Stimulated activated CD8-positive, alpha-beta memory T cell treated with anti-CD3 and anti-CD28 coated beads, Interleukin-4, amount 100 ng/mL, for 48 hours (primary cell): ENCODE results near the gene STMN1.

Experiments used
- DNase-seq: peaks from one replicate; pipeline ENCODE4 v3.0.0-alpha.2; 2020

STMN1 gene

DNA sequence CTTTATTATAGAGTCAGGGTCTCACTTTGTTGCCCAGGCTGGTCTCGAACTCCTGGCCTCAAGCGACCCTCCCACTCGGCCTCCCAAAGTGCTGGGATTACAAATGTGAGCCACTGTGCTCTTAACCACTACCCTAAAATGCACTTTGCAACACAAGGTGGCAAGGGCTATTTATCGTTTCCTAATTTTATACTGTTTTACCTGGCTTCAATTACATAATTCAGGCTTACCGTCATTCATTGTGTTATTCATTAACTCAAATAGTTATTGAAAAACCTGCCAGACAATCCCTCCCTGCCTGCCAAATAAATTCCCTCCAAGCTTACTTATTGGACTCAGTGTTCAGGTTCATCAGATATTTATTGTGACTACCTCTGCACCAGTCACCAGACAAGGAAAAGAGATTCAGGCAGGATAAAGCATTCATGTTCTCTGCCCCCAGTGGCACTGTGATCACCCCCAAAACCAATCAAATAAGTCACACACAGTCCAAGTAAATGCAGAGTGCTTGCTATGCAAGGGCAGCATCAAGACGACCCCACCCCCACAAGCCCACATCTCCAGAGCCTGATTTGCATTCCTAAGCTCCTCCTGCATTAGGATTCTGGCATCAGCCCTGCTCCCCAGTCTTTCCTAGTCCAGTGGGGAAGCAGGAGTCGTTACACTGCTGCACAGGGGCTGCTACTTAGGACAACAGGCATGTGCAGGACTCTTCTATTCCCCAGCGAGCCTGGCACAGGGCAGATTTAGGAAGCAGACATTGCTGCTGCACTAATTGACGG, 38.8 kb downstream of the STMN1 start:
- DNase-seq: no peak

DNA sequence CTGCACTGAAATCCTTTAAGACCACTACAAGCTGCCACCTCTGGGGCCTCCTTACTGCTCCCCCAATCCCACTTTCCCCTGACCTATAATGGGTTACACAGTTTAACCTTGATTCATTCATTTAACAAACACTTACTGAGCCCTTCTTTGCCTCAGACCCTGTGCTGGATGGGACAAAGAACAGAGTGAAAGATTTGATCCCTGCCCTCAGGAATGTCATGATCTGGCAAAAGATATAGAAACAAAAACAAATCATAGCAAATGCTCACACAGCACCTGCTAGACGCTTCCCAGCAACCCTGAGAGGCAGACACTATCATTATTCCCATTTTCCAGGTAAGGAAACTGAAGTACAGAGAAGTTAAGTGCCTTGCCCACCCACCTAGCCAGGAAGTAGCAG, 39.9 kb downstream of the STMN1 start:
- no peak for DNase-seq

DNA sequence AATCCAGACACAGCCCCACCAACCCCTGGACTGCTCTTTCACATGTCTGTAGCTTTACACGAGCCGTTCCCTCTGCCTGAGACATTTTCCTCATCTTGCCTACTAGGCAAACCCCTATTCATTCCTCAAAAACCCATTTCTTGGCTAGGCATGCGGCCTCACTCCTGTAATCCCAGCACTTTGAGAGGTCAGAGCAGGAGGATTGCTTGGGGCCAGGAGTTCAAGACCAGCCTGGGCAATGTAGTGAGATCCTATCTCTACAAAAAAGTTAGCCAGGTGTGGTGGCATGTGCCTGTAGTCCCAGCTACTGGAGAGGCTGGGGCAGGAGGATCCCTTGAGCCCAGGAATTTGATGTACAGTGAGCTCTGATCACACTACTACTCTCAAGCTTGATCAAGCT, 41.8 kb downstream of the STMN1 start:
- DNase-seq: no peak

DNA sequence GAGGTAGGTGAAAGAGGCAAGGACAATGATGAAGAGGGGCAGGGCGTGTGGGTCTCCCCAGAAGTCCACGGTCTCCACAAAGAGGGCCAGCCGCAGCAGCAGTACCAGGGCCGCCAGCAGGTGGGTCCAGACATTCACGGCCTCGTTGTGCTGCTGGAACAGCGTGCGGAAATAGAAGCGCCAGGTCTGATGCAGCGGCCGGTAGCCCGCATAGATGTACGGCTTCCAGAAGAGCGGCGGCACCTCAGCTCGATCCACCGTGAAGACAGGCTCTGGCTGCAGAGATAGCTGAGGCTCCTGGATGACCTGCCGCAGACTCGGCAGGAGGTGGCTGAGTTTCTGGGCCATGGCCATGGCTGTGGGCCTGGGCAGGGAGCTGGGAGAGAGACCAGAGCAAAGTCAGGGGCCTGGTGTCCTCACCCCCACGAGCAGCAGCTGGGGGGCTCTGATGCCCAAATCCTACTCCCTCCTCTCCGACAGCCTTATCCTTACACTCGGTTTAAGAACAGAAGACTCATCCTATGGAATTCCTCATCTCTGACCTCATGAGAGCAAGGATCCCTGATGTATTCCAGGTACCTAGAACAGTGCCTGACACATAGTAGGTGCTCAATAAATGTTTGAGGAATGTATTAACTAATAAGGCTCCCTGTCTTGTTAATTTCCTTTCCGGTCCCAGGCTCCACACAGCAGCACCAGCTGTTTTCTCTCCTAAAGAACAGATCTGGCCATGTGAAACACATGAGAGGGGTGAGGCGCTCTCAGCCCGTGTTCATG, 42.5 kb downstream of the STMN1 start:
- DNase-seq: no peak

DNA sequence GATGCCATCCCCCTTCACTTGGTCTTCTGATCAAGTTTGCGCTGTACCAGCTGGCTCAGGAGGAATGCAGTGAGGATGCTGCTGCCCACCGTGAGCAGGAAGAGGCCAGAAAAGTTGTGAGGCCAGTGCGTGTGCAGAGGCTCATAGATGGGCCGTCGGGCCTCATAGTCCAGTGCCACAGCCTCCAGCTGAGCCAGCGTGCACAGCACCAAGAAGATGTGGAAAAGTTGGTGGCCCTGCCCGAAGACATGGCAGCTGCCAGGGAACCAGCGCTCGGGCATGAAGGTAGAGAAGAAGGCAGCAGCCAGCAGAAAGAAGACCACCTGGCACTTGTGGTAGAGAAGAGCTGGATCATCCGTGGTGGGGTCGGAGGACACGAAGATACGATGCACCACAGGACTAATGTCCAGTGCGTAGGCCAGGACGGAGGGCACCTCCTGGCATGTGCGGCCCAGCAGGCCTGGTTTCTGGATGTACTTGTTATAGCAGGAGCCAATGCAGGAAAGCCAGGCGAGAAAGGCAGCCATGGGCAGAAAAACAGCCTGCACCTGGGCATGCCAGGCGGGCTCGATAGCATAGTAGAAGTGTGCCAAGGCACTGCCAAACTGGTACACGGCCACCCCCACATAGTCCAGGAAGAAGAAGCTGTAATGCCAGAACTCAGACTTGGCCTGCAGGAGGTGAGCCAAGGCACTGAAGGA, 43.3 kb downstream of the STMN1 start:
- DNase-seq: no peak

DNA sequence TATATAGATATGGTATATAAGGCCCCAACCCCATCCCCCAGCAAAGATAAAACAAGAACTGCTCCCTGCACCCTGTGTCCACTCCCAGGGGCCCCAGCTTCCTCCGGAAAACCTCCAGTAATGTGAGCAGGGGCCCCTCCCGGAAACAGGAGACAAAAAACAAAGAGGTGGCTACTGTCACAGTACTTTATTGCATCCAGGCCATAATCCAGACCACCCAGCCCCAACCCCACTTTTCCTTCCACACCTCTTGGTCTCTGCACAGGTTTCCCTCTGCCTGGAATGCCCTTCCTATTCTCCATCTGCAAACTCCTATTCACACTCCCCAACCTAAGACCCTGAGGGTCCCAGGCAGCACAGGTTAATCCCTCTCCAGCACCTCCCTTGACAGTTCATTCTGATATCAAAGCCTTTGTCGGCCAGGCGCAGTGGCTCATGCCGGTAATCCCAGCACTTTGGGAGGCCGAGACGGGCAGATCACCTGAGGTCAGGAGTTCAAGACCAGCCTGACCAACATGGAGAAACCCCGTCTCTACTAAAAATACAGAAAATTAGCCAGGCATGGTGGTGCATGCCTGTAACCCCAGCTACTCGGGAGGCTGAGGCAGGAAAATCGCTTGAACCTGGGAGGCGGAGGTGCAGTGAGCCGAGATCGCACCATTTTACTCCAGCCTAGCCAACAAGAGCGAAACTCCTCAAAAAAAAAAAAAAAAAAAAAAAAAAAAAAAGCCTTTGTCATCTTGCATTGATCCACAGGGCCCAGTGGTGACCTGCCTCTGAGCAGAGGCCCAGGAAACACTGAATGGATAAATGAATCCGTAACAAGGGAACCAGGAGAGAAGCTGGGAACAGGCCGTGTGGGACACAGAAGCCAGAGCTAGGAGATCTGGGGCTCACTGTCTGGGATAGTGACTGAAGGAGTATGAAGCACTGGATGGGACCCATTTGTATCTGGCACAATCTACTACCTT, 44.6 kb downstream of the STMN1 start:
- DNase-seq: no peak

DNA sequence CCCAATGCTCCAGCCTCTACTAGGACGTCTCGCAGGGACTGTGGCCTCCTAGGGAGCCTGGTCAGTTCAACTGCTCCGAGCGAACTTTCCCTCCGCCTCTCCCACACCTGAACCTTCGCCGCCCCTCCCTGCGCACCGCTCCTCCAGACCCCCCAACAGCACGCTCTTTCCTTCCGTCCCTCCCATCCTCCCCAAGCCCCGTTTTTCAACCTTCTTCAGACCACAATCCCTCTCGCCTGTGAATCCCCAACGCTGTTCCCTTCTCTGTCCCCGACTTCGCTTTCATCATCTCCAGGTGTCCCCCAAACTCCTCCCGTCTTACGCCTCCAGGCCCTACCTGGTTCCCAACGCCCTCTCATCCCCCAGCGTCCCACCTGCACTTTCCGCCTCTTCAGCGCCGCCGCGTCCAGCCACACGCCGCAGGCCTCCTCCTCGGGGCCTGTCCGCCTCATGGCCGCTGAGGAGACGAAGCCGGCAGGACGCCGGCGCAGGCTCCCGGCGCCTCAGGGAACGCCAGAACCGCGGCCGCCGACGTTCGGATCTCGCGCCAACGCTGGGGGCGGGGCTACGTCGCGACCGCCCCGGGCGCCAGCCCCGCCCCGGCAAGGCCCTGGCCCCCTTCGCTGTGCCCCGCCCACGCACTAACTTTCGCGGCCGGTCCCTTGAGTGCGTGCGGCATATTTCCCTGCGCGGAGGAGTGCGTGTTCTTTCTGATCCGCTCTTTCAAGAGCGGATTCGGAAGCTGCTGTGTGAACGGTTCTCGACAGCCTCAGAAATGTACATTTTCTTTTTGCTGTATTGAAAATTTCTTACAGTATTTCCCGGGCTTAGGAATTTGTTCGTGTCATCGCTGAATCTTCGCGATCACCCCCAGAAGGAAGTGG, 47.1 kb downstream of the STMN1 start, which contains the start of gene AUNIP:
Gene AUNIP, minus strand, starts transcription at position 552 of the 884 bp plus-strand sequence. Its CDS starts 100 bp downstream, at position 452.
- DNase-seq: peak; percentile 94

DNA sequence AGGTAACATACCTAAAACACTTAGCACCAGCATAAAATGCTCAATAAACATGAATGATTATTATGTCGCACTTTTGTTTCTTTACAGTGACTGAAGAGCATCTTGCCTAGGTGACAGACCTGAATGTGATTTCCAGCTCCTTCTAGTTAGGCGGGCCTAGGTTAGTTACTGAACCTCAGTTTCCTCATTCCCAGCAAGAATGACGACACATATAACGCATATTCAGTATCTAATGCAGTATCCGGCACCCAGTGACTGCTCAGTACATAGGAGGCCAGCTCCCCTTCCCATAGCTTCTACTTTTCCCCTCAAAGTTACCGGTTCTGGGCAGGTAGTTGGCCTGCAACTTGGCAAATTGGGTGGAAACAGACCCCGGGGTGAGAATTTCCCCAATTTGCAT, 47.7 kb downstream of the STMN1 start:
- DNase-seq: no peak

DNA sequence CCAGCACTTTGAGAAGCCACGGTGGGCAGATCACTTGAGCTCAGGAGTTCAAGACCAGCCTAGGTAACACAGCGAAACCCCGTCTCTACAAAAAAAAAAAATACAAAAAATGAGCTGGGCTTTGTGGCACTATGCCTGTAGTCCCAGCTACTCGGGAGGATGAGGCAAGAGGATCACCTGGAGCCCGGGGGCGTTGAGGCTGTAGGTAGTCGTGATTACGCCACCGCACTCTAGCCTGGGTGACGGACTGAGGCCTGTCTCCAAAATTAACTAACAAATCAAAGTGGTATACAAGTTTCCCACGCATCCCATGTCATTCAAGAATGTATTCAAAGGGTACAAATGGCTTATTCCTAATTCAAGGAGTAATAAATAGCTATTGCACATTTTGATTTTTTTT, 49.4 kb downstream of the STMN1 start:
- no peak for DNase-seq

DNA sequence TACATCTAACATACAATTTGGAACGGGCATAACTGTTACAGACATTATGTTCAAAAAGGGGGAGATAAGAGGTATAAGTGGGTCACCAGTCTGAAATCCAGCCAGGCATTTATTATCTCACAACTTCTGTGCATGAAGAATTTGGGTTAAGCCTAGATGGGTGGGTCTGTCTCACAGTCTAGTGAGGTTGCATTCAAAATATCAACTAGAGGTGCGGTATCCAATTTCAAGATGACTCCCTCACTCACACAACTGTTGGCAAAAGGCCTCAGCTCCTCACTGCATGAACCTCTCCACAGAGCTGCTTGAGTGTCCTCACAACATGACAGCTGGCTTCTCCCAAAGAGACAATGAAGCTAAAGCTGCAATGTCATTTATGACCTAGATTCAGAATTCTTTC, 51.7 kb downstream of the STMN1 start:
- DNase-seq: no peak
